ENCODE results near the gene PPP4R4.
"Not testable (repeated sequence)": the region's sequence is repeated elsewhere in the genome, so short reads cannot be mapped to it uniquely, and the experiment has no call there.

The PPP4R4 gene

GRCh38 chr14:94180655-94181271 is 6.6 kb downstream of the PPP4R4 start:
- DNase-seq, result no peak

GRCh38 chr14:94181835-94182234 is 7.7 kb downstream of the PPP4R4 start:
- no peak for DNase-seq

- no peak for DNase-seq
These were observed 18.4 kb downstream of the PPP4R4 start for GRCh38 chr14:94192536-94192935.

- DNase-seq, result no peak
These were observed 19.7 kb downstream of the PPP4R4 start for GRCh38 chr14:94193776-94194175.

- no peak for DNase-seq
These were observed 21.9 kb downstream of the PPP4R4 start for GRCh38 chr14:94196057-94196456.

- DNase-seq, result no peak
These were observed 29.5 kb downstream of the PPP4R4 start for GRCh38 chr14:94203473-94204210.

- no peak for DNase-seq
These were observed 38.9 kb downstream of the PPP4R4 start for GRCh38 chr14:94213021-94213420.

- DNase-seq, result no peak
These were observed 39.6 kb downstream of the PPP4R4 start for GRCh38 chr14:94213741-94214140.

- no peak for DNase-seq
These were observed 43.0 kb downstream of the PPP4R4 start for GRCh38 chr14:94217116-94217515.

GRCh38 chr14:94218198-94218886 is 44.2 kb downstream of the PPP4R4 start:
- not testable (repeated sequence) for DNase-seq

- DNase-seq, result no peak
These were observed 49.9 kb downstream of the PPP4R4 start for GRCh38 chr14:94224040-94224439.

- no peak for DNase-seq
These were observed 51.6 kb downstream of the PPP4R4 start for GRCh38 chr14:94225460-94226378.

- no peak for DNase-seq
These were observed 52.9 kb downstream of the PPP4R4 start for GRCh38 chr14:94227029-94227428.

GRCh38 chr14:94237046-94237445 is 62.9 kb downstream of the PPP4R4 start:
- DNase-seq, result no peak

- no peak for DNase-seq
These were observed 63.9 kb downstream of the PPP4R4 start for GRCh38 chr14:94237983-94238382.

GRCh38 chr14:94239406-94239805 is 65.3 kb downstream of the PPP4R4 start:
- DNase-seq, result no peak

GRCh38 chr14:94244182-94244581 is 70.1 kb downstream of the PPP4R4 start:
- no peak for DNase-seq

- not testable (repeated sequence) for DNase-seq
These were observed 90.1 kb downstream of the PPP4R4 start for GRCh38 chr14:94264195-94264594.

GRCh38 chr14:94267352-94267751 is 93.2 kb downstream of the PPP4R4 start:
- no peak for DNase-seq

- not testable (repeated sequence) for DNase-seq
These were observed 94.5 kb downstream of the PPP4R4 start for GRCh38 chr14:94268582-94268981.

- no peak for DNase-seq
These were observed 95.0 kb downstream of the PPP4R4 start for GRCh38 chr14:94269156-94269555.

GRCh38 chr14:94276898-94277561 is 102.9 kb downstream of the PPP4R4 start:
- not testable (repeated sequence) for DNase-seq

All from CD4-positive, alpha-beta T cell treated with Interferon gamma for 1 hour (primary cell).